Measurements from ENCODE around the gene SHH. TPM values are rescaled to one million over a fixed set of nuclear protein-coding genes. Genes with fewer than 3 reads are reported as not detected.
A peak's percentile ranks its signal among the peaks of the same experiment; 100 is the strongest.

SHH gene
- total RNA-seq, 1 donor from 2014 or later = 0.11 TPM

GRCh38 chr7:155798673-155799439, 13.4 kb downstream of the SHH start:
- DNase-seq (ENCODE audit: extremely low spot score, unreplicated experiment) = no peak
- TF ChIP-seq CTCF (IDR thresholded peaks at IDR 0.05) = no peak
- no peaks in the 10 kb centered on the region for H3K9me3 Mint-ChIP-seq (ENCODE audit: unreplicated experiment)
- no peak overlapping the region for H3K4me3 Mint-ChIP-seq (ENCODE audit: unreplicated experiment)
- H3K36me3 Mint-ChIP-seq (ENCODE audit: unreplicated experiment) = no peaks in the 10 kb centered on the region
- H3K4me1 Mint-ChIP-seq (ENCODE audit: unreplicated experiment) = peaks cover 8% of the 10 kb centered on the region
- H3K27me3 Mint-ChIP-seq (ENCODE audit: unreplicated experiment) = peaks cover 35% of the 10 kb centered on the region
- H3K27ac Mint-ChIP-seq (ENCODE audit: unreplicated experiment) = no peak overlapping the region

DNA sequence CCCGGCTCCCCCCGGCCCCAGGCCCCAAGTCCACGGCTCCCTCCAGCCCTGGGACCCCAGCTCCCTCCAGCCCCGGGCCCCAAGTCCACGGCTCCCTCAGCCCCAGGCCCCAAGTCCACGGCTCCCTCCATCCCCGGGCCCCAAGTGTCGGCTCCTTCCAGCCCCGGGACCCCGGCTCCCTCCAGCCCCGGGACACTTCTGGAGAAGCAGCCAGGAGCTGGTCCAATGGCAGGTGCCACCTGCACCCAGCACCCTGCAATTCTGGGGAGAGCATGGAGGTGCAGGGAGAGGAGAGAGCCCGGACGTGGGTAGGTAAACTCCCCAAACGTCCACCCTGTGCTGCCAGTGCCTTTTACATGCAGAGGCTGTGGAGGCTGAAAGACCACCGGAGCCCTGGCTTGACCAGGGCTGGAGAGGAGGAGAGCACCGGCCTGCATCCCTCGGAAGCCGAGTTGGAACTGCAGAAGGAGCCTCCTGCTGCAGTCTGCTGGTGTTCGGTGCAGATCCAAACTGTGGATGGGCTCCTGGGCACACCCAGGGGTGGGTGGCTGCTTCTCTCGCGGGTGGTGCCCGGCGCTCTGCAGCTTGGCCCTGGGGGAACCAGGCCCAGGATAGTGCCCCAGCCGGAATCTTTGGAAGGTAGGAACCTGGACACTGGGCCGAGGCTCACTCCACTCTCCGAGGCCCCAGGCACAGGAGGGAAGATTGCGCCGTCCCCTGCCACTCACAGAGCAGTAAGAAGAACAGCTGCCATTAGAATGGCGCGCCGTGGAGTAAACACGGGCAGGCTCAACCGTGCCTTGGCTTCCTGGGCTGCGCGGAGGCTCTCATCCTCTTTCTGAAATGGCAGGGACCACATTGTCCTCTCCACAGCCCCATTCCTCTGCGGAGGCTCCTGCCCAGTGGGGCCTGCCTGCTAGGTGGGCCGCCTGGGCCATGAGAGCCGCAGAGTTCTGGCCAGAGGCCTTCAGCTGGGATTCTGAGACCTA, 14.7 kb downstream of the SHH start:
- no peak for TF ChIP-seq CTCF (IDR thresholded peaks at IDR 0.05)
- Mint-ChIP-seq H3K4me3 (ENCODE audit: unreplicated experiment) (no peak overlapping the region), H3K27ac (ENCODE audit: unreplicated experiment) (no peak overlapping the region), H3K9me3 (ENCODE audit: unreplicated experiment) (no peaks in the 10 kb centered on the region), H3K27me3 (ENCODE audit: unreplicated experiment) (peaks cover 31% of the 10 kb centered on the region), H3K36me3 (ENCODE audit: unreplicated experiment) (no peaks in the 10 kb centered on the region), H3K4me1 (ENCODE audit: unreplicated experiment) (peaks cover 2% of the 10 kb centered on the region)
- DNase-seq (ENCODE audit: extremely low spot score, unreplicated experiment) = no peak

GRCh38 chr7:155796381-155797261, 15.6 kb downstream of the SHH start:
- H3K27me3 Mint-ChIP-seq (ENCODE audit: unreplicated experiment) = peaks cover 25% of the 10 kb centered on the region
- H3K9me3 Mint-ChIP-seq (ENCODE audit: unreplicated experiment) = no peaks in the 10 kb centered on the region
- H3K27ac Mint-ChIP-seq (ENCODE audit: unreplicated experiment) = no peak overlapping the region
- H3K4me3 Mint-ChIP-seq (ENCODE audit: unreplicated experiment) = no peak overlapping the region
- TF ChIP-seq CTCF (IDR thresholded peaks at IDR 0.05) = peak; percentile 94
- H3K4me1 Mint-ChIP-seq (ENCODE audit: unreplicated experiment) = peaks cover 2% of the 10 kb centered on the region
- DNase-seq (ENCODE audit: extremely low spot score, unreplicated experiment) = no peak
- H3K36me3 Mint-ChIP-seq (ENCODE audit: unreplicated experiment) = no peaks in the 10 kb centered on the region

DNA sequence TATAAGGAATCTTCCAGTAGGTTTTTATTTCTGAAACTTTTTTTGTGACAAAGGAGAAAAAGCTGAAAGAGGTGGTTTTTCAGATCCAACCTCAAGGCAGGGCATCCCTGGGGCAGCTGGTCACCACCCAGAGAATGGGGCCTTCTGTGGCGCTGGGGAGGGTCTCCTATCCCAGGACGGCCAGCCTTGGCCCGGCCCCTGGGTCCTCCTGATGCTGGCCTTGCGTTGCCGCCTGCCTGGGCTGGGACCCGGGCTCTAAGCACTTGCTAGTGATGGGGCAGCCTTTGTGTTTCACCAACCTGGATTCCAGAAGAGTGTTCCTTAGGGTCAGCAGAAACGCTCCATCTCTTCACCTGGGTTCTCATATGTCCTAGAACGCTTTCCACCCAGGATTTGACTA, 16.3 kb downstream of the SHH start:
- Mint-ChIP-seq H3K36me3 (ENCODE audit: unreplicated experiment) (no peaks in the 10 kb centered on the region), H3K4me3 (ENCODE audit: unreplicated experiment) (no peak overlapping the region), H3K4me1 (ENCODE audit: unreplicated experiment) (peaks cover 2% of the 10 kb centered on the region), H3K27ac (ENCODE audit: unreplicated experiment) (no peak overlapping the region), H3K27me3 (ENCODE audit: unreplicated experiment) (peaks cover 19% of the 10 kb centered on the region), H3K9me3 (ENCODE audit: unreplicated experiment) (no peaks in the 10 kb centered on the region)
- no peak for DNase-seq (ENCODE audit: extremely low spot score, unreplicated experiment)
- no peak for TF ChIP-seq CTCF (IDR thresholded peaks at IDR 0.05)
